ENCODE data around the gene SORCS1.

- TF ChIP-seq REST (IDR thresholded peaks at IDR 0.05) = no peak
- no peak for TF ChIP-seq CTCF (IDR thresholded peaks at IDR 0.05; ENCODE audit: low read depth, low read length, missing input control)
- no peak for TF ChIP-seq YY1 (IDR thresholded peaks at IDR 0.05)
- TF ChIP-seq ZBTB33 (IDR thresholded peaks at IDR 0.05) = no peak
- no peak for TF ChIP-seq SP1 (IDR thresholded peaks at IDR 0.05)
- no peak for TF ChIP-seq GABPA (IDR thresholded peaks at IDR 0.05 in 1 of 2, conservative IDR thresholded peaks at IDR 0.05 in 1 of 2)
- TF ChIP-seq RAD21 (IDR thresholded peaks at IDR 0.05) = no peak
- no peak for TF ChIP-seq MAX (IDR thresholded peaks at IDR 0.05)
- no peak for TF ChIP-seq HNF4A (conservative IDR thresholded peaks at IDR 0.05)
- TF ChIP-seq HNF4G (IDR thresholded peaks at IDR 0.05) = no peak
- no peak for TF ChIP-seq RXRA (IDR thresholded peaks at IDR 0.05)
- TF ChIP-seq ATF3 (IDR thresholded peaks at IDR 0.05) = no peak
- TF ChIP-seq EGR1 (IDR thresholded peaks at IDR 0.05; ENCODE audit: low read depth in 2 of 2) = no peak
- no peak for TF ChIP-seq JUND (IDR thresholded peaks at IDR 0.05)
Observed at GRCh38 chr10:107071301-107071700, 93.2 kb downstream of the SORCS1 start.
